Stimulated activated CD4-positive, alpha-beta T cell treated with anti-CD3 and anti-CD28 coated beads, TNF-alpha, amount 100 ng/mL, for 4 hours (primary cell): ENCODE measurements around the gene SLC35B1.
A peak's percentile ranks its signal among the peaks of the same experiment; 100 is the strongest.

Source experiments
- DNase-seq, 3 experiments: peaks; one replicate each; pipeline ENCODE4 v3.0.0-alpha.2; 2020; ENCODE audit warnings: low read depth in 3 of 3

Gene SLC35B1

GRCh38 chr17:49707608-49708514 lies at the start of gene SLC35B1:
Gene SLC35B1, minus strand, starts transcription at chr17:49707964. Its CDS starts 131 bp downstream, at chr17:49707833.
- DNase-seq, result peak; percentile 95 to 97 (median 96)

GRCh38 chr17:49757151-49757777 lies 49.5 kb upstream of the SLC35B1 start:
- DNase-seq, result no peak

GRCh38 chr17:49756323-49757150 lies 48.8 kb upstream of the SLC35B1 start:
- DNase-seq, result no peak

GRCh38 chr17:49755663-49756283 lies 48.0 kb upstream of the SLC35B1 start:
- DNase-seq, result no peak

- DNase-seq, result no peak
Measured at GRCh38 chr17:49753959-49754391, 46.2 kb upstream of the SLC35B1 start.

GRCh38 chr17:49752508-49752907 lies 44.7 kb upstream of the SLC35B1 start:
- DNase-seq, result no peak

- DNase-seq, result no peak
Measured at GRCh38 chr17:49749730-49750129, 42.0 kb upstream of the SLC35B1 start.

- peak in 1 of 3 experiments; percentile 15 for DNase-seq
Measured at GRCh38 chr17:49748791-49749190, 41.0 kb upstream of the SLC35B1 start.

GRCh38 chr17:49748223-49748622 lies 40.5 kb upstream of the SLC35B1 start:
- no peak for DNase-seq

- DNase-seq, result no peak
Measured at GRCh38 chr17:49747632-49748031, 39.9 kb upstream of the SLC35B1 start.

- DNase-seq, result no peak
Measured at GRCh38 chr17:49746791-49747490, 39.2 kb upstream of the SLC35B1 start.

GRCh38 chr17:49745175-49746139 lies 37.7 kb upstream of the SLC35B1 start:
- no peak for DNase-seq

GRCh38 chr17:49742166-49742638 lies 34.4 kb upstream of the SLC35B1 start:
- DNase-seq, result no peak

- no peak for DNase-seq
Measured at GRCh38 chr17:49741692-49742076, 33.9 kb upstream of the SLC35B1 start.

- no peak for DNase-seq
Measured at GRCh38 chr17:49741009-49741691, 33.4 kb upstream of the SLC35B1 start.

- DNase-seq, result peak; percentile 41 to 84 (median 67)
Measured at GRCh38 chr17:49739641-49740271, 32.0 kb upstream of the SLC35B1 start.

- no peak for DNase-seq
Measured at GRCh38 chr17:49738456-49739163, 30.8 kb upstream of the SLC35B1 start.
